Amniotic epithelial cell (primary cell): ENCODE data around the gene LIPN.

Experiments
- DNase-seq: peaks from one replicate; pipeline ENCODE4 v3.0.0-alpha.2; 2010; ENCODE audit warnings: low read depth

The LIPN gene

DNA sequence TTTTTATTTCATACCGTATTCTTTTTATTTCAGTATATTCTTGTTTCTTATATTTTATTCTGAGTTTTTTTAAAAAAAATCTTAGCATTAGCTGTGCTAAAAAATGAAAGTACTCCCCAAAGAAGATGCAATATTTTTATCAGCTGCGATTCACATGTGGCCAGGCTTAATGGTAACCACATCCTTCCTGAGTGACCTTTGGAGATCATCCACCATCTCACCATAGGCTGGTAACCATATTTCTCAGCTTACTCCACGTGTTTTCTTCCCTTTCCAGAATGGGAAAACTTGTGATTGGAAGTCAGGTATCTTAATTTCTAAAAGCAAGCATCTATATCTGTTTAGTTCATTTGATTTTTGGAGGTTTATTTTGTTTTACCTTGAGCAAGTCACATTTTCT lies 23.9 kb downstream of the LIPN start:
- peak; percentile 49 for DNase-seq

DNA sequence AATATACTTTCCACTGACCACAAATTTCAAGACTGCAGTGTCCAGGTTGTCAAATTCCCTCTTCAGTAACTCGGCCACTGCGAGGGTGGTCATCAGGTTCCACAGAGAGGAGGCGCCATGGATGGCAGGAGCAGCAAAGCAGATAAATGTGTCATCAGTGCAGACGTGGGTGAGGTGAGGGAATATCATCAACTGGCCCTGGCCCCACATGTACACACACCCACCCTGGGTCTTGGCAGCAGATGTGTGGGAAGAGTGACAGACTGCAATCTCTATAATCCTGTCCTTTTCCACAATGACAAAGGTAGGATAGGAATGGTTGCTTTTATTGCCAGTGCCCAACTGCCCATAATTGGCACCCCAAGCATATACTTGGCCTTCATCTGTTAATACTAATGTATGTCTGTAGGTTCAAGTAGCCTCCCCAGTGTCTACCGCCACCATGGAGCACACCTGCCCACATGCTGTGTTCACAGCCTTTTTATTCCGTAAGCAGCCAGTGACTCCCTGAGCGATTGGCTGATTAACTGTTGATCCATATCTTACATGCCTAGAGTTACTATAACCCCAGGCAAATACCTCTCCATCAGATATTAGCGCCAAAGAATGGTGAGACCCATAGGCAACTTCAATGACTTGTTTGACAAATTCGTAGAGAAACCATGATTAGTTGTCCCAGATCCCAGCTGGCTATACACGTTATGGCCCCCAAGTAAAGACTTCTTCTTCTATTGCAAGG lies 26.4 kb downstream of the LIPN start:
- no peak for DNase-seq

DNA sequence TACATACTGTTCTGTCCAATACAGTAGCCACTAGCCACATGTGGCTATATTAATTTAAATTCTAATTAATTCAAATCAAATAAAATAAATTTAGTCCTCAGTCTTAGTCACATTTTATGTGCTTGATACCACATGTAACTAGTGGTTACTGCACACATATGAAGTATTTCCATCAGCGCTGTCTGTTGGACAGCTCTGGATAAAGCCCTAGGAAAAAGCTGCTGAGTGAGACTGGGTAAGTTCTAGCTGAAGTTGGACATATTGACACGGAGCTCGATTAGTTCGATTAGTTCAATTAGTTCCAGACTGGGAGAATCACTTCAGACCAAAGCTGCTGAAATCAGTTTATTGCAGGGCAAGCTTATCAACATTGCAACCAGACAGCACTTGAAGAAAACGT lies 27.6 kb downstream of the LIPN start:
- no peak for DNase-seq

DNA sequence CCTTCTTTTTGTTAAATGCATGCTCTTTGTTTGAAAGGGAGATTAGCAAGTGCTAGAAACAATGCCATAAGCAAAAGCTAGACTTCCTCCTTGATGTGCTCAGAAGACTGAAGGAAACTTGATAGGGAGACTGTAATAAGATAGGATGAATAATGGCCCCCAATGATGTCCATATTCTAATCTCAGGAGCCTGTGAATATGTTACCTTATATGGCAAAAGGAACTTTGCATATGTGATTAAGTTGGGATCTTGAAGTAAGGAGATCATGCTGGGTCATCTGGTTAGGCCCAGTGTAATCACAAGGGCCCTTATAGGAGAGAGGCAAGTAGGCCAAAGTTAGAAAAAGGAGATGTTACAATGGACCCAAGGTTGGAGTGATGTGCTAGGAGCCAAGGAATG lies 29.1 kb downstream of the LIPN start:
- no peak for DNase-seq

DNA sequence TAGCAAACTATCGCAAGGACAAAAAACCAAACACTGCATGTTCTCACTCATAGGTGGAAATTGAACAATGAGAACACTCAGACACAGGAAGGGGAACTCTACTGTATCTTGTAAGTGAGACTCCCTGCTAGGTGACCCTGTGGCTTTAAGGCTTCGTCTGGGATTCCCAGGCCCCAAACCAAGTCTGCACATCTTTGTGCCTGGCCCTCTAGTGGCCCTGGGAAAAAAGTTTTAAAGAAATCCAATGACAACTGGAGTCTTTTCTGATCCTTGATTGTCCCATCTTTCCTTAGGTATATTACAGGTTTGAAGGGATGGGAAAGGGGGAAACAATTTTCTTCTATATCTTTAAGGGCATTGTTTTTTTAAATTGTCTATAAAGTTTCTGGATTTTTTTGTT lies 32.1 kb downstream of the LIPN start:
- DNase-seq, result peak; percentile 11

DNA sequence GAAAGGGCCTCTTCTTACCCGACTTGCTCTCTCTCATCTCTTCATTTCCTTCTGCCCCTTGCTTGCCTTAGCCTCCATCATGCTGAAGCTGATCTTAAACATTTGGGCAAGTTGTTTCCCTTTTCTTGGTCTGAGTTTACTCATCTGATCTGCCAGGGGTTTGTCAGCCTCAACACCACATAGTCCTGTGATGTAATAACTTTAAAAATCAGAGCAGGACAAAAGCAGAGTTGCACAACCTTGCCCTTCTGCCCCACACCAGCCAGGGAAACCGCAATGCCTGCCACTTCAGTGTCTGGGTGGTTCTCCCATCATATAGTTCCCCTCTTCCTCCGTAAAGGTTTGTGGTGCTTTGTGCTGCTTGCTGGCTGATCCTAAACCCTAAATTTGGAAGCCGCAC lies 32.8 kb downstream of the LIPN start:
- peak; percentile 76 for DNase-seq

DNA sequence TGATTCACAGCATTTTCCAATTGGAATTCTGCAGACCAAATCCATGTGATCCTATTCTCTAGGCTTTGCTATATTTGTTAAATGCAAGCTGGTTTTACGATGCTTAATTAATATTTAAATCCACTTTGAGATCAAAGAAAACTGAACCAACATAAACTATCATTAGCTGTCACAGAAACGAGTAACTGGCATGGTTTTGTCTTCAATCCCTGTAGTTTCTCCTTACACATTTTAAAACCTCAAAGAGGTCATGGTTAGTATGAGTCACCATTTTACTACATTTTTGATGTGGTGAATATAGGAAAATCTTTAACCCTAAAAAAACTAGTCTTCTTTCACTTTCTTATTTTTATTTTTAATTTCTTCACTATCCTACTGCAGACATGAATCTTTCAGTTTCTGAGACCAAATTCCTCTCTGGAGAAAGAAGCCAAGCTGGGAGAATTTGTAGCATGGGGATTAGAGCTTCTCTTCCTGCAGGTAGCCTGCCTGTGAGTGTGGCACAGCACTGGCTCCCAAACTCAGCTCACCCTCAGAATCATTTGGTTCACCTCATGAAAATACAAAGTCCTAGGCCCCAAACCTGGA lies 34.0 kb downstream of the LIPN start:
- peak; percentile 37 for DNase-seq

DNA sequence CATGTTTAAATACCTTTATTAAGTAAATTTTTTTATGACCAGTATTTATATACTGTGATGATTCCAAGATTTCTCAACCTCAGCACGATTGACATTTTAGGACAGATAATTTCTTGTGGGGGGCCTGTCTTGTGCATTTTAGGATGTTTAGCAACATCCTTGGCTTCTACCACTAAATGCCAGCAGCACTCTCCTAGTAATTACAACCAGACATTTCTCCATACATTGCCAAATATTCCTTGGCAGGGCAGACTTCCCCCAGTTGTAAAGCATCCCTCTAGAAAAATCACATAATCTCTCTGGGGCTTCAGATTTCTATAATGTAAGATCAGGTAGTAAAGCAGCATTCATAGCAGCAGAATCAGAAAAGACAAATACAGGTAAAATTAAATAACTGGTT lies 34.9 kb downstream of the LIPN start:
- DNase-seq, result no peak

DNA sequence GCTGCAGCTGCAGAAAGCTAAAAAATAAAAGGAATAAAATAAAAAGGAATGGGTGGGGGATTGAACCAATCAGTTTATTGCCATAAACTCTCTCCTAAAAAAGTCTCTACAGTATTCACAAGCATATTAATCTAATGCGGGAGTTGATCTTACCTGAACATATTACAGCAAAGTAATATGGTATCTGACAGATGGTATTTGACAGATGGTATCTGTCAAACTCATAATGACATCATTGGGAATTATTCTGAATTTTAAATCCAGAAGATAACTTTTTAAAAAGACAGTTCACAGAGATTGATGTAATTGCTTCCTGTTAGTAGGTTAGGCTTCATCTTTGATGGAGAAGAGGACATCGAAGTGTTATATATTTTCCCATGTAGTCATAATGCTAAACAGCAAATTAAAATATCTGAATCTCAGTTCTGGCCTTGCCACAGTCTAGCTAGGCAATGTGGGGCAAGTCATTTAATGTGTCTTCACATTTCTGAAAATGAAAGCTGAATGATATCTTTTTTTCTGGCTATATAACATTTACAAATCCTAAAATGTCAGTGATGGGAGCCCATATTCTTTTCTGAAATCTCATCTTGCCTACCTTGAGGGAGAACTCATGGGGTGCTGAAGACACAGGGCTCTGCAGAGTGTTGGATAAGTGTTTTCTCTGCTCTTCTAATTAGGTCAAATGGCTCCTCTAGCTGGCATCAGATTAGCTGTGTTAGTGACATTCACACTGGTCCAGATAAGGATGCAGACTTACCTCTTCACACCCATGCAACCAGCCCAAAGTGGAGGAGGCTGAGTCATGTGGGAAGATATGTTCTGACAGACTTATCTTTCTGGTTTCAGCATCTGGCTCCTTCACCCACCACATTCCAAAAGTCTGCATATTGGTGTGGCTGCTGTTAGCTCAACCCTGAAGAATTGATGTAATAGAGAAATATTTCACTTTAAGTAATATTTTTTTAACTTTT lies 40.6 kb downstream of the LIPN start:
- peak; percentile 88 for DNase-seq

DNA sequence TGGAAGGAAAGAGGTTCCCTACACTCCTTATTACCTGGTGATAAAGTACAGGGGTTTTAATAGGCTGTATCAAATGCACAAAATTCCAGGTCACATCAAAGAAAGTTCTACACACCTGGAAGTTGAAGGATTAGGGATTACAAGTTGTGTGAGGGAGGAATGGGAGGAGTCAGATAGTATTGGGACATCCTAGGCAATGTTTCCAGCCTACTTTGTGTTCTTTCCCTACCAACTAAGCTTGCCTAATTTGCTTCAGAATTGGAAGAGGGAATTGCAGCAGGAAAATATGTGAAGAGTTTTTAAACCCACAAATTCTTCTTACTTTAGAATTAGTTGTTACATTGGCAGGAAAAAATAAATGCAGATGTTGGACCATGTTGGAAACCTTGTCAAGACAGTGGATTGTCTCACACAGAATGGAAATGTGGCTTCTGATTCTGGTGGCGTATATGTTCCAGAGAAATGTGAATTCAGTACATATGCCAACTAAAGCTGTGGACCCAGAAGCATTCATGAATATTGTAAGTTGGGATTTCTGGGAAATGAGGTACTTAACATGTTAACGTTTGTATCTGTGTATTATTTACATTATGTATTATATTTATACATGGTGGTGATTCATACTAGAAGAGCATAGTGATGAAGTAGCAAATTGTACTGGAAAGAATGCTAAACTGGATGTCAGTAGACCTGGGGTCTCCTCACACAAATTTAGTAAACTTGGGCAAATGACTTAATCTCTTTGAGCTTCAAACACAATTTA lies 42.9 kb downstream of the LIPN start, which contains the start of gene LIPM:
Gene LIPM (plus strand): TSS at position 208 of the 763 bp plus-strand sequence. CDS start 167 bp downstream, at position 375.
- DNase-seq, result no peak

DNA sequence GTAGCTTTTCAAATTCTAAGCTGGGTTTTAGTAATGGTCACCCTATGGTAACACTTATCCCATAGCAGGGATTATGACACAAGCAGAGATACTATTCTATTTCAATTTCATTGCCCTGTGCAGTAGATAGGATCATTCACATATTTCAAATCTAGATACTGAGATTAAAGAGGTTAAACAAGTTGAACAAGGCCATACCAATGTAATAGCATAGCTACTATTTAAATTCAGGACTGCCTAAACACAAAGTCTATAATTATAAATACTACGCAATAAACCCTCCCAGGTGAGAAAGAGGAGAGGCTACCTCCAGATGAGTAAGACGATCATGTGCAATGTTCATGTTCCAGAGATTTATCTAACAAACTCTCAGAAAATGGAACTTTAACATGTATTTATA lies 43.8 kb downstream of the LIPN start:
- DNase-seq, result no peak

DNA sequence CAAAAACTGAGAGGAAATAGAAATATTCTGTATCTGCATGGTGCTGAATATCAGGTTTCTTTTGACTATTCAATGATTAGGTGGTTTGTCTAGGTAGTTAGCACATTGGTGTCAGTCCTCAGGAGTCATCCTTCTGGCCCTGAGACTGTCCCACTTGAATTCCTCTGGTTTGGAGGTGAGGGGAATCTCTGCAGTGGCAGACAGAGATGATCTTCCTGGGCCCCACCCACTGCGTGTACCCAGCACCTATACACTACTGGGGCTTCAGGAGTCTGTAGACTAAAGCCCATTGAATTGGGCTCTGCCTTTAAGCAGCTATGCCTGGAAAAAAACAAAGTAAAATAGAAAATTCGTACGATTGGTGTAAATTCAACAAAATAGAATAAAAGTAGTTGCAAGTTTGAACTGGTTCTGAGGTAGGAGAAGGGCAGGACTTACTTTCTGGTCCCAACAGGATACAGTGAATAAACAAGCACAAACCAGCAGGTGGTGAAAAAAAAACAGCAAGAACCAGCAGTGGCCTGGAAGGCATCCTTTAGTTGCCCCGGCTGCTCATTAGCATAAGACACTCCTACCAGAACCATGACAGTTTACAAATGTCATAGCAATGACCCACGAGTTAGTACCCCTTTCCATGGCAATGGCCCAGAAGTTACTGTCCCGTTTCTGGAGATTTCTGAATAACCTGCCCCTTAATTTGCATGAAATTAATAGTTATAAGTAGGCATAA lies 44.4 kb downstream of the LIPN start:
- no peak for DNase-seq

DNA sequence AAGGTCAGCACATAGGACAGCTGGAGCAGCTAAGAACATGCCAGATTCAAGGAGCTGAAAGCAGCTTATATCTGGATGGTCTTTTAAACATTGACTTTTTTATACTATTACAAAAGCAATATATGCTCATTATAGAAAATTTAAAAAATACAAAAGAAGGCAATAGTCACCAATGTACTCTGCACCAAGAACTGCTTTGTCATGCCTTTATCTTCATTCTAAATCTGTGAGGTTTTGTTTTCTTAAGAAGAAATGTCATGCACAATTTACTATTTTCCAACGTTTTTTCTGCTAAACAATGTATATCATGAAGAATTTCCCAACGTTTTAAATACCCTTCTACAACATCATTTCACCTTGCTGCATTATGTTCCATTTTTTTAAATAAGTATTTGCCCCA lies 45.5 kb downstream of the LIPN start:
- no peak for DNase-seq

DNA sequence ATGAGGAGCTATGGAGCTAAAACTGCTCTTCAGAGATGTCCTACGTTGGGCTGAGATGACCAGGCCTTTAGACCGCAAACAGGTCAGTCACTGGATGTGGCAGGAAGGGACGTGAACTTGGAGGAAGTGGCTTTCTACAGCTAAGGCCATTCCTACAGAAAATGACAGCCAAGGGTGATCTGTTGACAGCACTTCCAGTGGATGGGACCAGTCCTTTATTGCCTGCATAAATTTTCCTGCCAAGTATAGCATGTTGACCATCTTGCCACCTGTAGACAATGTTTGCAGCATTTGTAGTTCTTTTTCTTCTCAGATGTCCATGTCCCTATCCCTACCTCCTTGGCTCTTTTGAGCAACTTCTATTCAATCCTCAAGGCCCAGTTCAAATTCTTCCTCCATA lies 46.1 kb downstream of the LIPN start:
- DNase-seq, result no peak

DNA sequence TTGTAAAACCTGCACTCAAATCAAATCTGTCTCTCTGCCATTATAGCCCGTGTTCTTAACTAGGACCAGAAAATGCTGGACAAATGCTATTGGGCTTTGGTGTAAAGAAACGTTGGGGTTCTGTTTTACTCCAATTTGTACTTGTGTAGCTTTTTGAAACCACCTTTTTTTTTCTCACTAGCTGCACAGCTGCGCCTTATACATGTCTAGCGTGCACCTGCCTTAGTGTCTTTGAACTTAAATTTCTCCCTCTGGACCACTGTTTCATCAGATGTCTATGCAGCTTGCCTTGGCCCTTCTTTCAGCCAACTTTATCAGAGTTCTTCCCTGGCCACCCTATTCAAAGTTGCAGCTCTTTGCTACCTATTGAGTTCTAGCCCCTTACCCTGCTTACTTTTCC lies 49.8 kb downstream of the LIPN start:
- no peak for DNase-seq

DNA sequence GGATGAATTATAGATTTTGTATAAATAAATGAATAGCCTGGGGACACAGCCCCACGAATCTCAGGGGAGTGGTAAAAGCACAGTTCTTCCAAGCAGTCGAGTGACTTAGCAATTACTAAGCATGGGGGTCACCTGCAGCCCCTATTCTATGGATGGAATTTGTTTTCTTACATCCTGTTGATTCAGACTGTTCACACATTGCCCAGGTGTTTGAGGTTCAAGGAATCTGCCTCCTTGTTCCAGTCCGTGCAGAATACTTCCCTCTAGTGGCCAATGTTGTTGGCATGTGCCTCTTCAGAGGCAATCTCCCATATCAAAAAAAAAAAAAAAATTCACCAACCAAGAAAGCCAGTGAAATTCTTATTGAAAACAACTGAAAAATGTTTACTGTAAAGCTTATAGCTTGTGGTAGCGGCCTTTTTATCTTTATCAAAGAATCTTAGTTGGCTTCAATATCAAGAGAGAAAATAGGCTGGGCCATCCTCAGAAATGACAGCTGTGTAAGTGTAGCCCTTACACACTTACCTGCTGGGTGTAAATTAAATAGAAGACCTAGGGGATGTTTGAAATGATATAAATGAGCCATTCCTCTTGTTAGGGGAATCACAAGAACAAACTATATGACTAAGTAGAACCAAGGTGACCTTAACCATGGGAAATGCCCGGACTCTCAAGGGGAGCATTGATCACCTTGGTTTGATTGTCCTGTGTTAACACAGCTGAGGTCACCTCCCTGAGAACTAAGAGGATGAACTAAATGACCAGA lies 50.6 kb downstream of the LIPN start:
- DNase-seq, result peak; percentile 70

DNA sequence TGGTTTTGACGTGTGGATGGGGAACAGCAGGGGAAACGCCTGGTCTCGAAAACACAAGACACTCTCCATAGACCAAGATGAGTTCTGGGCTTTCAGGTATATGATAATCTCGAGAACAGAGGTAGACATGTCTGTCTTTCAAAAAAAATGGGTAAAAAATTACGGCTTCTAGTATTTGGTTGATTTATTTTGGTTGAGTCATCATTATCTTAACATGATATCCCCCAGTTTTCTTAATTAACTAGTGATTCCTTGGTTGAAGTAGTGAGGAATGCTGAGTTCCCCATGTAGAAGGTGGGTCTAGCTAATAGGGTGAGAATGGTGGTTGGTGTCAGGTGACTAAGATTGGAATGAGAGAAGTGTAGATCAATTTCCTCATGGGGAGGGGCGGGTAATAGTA lies 53.4 kb downstream of the LIPN start:
- no peak for DNase-seq

DNA sequence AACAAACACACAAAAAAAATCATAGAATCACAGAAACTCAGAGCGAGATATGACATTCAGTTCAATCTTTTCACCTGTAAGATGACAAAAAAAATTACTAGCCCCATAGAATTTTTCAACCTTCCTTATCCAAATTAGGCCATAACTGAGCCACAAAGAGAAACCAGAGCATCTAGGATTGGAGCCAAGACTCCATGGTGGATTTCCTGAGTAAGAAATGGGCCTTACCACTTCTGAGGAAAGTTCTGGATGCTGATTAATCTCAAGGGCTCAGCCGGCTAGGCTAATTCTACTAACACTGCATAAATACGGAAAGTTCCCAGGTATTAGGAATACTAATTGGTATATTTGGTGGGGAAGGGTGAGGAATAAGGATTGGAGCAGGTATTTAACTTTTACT lies 59.5 kb downstream of the LIPN start:
- peak; percentile 51 for DNase-seq

DNA sequence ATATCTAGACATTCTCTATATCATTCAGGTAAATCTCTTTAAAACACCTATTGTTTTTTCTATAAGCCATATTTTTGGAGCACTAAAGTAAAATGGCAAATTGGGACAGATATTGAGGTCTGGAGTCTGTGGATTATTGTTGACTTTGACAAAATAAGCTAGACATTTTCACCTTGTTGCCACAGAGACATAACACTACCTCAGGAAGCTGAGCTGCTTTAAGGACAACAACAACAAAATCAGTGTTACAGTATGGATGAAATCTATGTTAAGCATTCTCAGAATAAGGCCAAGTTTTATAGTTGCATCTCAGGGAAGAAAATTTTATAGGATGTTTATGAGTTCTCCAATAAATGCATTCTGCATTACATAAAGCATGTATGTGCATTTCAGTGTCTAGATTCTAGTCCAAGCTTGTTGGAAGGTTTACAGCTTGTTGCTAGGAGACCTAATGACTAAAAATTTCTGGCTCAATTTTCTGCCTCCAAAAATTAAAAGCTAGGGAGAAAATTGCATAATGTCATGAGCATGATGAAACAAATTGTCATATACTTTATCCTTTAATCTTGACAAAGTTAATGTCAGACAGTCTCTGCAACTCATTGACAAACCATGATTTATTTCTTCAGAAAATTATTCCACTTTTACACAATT lies 61.1 kb downstream of the LIPN start:
- peak; percentile 69 for DNase-seq

DNA sequence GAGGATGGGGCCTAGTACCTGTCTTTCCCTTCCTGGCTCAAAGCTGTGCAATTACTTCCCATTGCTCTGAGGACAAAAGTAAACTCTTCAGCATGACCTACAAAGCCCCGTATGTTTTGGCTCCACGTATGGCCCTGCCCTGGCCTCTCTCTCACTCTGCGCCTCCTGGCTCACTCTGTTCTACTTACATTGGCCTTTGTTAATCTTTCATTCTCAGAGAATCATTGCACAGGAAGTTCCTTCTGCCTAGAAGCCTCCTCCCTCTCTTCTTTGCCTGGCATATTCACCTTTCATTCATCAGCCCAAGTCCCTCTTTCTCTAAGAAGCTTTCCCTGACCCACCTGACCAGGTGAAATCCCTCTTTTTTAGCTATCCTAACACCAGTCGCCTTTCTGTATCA lies 66.6 kb downstream of the LIPN start:
- DNase-seq, result no peak
